ENCODE measurements around the gene C1QTNF5. TPM values are rescaled to one million over a fixed set of nuclear protein-coding genes. Genes with fewer than 3 reads are reported as not detected.
A peak's percentile ranks its signal among the peaks of the same experiment; 100 is the strongest.

Gene C1QTNF5
- total RNA-seq, 4 donors from 2014 or later: 13.0 to 46.4 (median 27.8) TPM

DNA sequence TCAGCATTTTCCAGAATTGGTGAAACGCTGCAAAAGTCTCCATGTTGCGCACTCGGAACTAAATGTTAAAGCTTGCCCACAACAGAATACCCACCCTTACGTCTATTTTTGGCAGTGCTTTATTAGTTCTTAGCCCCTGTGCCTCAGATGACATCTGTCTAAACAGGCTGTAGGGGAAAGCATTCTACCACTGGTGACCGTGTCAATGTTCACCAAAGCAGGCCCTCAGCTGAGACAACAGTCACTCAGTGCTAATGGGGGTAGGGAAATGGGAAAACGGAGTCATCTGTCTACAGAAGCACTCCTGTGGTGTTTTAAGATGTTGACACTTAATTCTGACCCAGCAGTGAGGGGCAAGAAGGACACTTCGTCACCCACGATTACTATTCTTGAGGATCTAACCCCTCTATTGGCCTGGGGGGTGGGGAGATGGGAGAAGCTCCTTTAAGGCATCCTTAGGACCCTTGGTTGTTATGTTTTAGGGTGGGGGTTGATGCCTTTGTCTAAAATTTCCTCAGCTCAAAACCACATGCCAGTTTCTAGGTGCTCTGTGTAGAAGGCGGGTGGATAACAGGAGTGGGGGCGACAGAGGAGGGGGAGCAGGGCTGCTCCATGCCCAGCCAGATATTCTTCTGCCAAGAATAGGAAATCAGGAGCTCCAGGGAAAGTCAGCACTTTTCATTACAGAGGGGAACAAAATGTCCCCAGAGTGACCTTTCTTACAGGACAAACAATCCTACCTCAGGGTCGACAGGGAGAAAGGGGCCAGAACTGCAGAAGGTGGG is 21.4 kb upstream of the C1QTNF5 start:
- TF ChIP-seq POLR2A (IDR thresholded peaks at IDR 0.05): no peak
- TF ChIP-seq, protein P1, sequence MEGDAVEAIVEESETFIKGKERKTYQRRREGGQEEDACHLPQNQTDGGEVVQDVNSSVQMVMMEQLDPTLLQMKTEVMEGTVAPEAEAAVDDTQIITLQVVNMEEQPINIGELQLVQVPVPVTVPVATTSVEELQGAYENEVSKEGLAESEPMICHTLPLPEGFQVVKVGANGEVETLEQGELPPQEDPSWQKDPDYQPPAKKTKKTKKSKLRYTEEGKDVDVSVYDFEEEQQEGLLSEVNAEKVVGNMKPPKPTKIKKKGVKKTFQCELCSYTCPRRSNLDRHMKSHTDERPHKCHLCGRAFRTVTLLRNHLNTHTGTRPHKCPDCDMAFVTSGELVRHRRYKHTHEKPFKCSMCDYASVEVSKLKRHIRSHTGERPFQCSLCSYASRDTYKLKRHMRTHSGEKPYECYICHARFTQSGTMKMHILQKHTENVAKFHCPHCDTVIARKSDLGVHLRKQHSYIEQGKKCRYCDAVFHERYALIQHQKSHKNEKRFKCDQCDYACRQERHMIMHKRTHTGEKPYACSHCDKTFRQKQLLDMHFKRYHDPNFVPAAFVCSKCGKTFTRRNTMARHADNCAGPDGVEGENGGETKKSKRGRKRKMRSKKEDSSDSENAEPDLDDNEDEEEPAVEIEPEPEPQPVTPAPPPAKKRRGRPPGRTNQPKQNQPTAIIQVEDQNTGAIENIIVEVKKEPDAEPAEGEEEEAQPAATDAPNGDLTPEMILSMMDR (IDR thresholded peaks at IDR 0.05): no peak
- intact Hi-C loops (cut with DNase I): no loop called here
- Histone ChIP-seq H3K9me3 (no peaks in the 10 kb centered on the region), H3K4me1 (peaks cover 37 to 52% of the 10 kb centered on the region in 2 donors), H3K4me3 (replicated peaks in 1 of 3) (no peak overlapping the region), H3K27me3 (no peaks in the 10 kb centered on the region), H3K36me3 (no peaks in the 10 kb centered on the region), H3K27ac (peak overlapping the region; percentile 76 to 88 (median 85))
- WGBS, 2 donors: 75 to 78% methylated on average over 11 of the region's 11 CpGs
- peak in 1 of 2 donors; percentile 31 for DNase-seq

DNA sequence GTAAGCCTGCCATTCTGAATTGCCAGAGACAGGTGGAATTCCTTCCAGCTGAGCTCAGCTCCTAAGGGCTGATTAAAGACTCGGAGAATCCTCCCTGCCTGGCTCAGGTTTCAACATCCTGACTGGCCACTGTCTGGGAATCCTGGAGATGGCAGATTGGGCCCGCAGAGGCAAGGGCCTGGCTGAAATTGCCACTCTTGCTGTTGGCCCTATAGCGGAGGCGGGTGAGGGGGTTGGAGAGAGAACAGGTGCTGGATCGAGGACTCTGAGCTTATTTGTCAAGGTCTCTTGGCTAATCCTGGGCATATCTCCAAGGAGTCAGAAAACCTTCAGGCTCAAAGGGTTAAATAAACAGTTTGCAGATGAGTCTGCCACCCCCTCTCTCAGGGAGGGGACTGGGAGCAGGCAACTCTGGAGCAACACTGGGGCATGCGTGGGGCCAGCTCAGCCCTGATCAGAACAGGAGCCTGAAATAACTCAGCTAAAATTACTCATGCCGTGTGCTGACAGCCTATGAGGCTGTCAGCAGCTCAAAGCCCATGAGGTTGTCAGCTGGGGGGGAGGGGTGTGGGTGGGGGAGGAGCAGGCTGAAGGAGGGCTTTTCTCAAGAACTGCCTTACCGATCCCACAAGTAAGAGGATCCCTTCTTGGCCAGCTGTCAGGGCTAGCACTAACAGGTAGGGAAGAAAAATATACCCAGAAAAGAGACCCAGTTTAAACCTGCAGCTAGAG is 20.5 kb upstream of the C1QTNF5 start:
- Histone ChIP-seq H3K36me3 (no peaks in the 10 kb centered on the region), H3K27me3 (no peaks in the 10 kb centered on the region), H3K9me3 (no peaks in the 10 kb centered on the region), H3K4me1 (peaks cover 37 to 55% of the 10 kb centered on the region in 2 donors), H3K4me3 (replicated peaks in 1 of 3) (no peak overlapping the region), H3K27ac (peak overlapping the region; percentile 76 to 88 (median 85))
- peak; percentile 81 for DNase-seq
- intact Hi-C loops (cut with DNase I): no loop called here
- TF ChIP-seq POLR2A (IDR thresholded peaks at IDR 0.05): peak in 1 of 2 donors; percentile 37
- TF ChIP-seq, protein P1 (IDR thresholded peaks at IDR 0.05): peak in 2 of 6 experiments; percentile 13 to 25
- WGBS, 2 donors: 31 to 47% methylated on average over 7 to 8 of the region's 8 CpGs

DNA sequence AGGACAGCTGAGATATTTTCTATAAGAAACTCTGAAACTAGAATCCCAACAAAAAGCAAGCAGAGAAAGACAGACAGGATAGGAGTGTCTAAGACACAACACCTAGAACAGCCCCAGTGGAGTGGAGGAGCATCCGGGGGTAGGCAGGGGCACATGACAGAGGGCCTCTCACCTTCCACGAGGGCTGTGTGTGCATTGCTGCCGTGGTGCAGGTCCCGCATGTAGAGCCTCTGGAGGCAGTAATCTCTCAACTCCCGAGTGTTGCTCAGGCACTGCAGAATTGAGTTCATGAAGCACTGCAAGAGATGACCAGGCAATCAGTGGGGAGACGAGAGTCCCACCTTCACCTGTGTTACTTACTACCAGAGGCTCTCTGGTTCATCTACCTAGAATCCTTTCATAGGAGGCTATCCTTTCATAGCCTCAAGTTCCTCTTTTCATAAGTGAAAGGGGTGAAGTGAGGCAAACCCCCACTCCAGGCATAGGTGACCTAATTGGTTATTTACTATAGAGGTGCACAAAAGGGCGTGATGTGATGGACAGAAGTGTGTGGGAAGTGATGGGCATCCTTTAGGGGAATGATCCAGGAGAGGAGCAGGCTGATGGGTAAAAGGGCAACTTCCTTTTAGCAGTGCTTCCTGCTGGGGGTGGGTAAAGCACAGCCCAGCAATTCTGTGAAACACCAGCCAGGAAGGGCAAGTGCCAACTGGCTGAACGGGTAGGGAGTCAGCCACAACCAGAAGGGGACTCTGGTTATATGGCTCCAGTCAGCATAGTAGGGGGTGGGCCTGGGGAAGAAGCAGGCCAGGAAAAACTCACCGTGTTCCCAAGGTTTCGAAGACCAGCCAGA is 18.9 kb upstream of the C1QTNF5 start:
- H3K27me3 ChIP-seq: no peaks in the 10 kb centered on the region
- no peaks in the 10 kb centered on the region for H3K9me3 ChIP-seq
- WGBS, 2 donors: 79 to 88% methylated on average over 10 of the region's 10 CpGs
- intact Hi-C loops (cut with DNase I): no loop called here
- no peaks in the 10 kb centered on the region for H3K36me3 ChIP-seq
- H3K27ac ChIP-seq: no peak overlapping the region
- no peak for DNase-seq
- H3K4me1 ChIP-seq: peaks cover 33 to 48% of the 10 kb centered on the region in 2 donors
- H3K4me3 ChIP-seq (replicated peaks in 1 of 3): no peak overlapping the region
- TF ChIP-seq, protein P1 (IDR thresholded peaks at IDR 0.05): no peak
- no peak for TF ChIP-seq POLR2A (IDR thresholded peaks at IDR 0.05)

DNA sequence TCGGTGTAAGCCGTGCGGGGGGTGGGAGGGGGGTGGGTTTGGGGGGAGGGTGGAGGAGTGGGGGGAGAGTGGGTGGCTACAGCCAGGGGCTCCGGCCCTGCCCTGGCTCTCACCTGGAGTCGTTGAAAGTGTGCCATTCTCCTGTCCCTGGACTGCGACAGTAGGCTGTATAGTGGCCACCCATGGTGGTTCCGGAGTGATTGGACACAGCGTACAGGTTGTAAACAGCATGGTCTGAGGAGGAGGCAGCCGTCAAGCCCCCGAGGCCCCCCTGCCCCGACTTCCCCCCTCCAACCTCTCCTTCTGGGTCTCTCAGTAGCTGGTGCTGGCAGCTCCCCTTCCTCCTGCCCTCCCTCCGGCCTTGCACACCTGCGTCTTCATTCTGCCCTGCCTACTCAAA is 16.4 kb upstream of the C1QTNF5 start:
- Histone ChIP-seq H3K36me3 (no peaks in the 10 kb centered on the region), H3K27ac (peak overlapping the region in 2 of 3 donors; percentile 35 to 80), H3K4me1 (peaks cover 15 to 29% of the 10 kb centered on the region in 2 donors), H3K9me3 (no peaks in the 10 kb centered on the region), H3K4me3 (replicated peaks in 1 of 3) (peak overlapping the region in 1 of 3 donors; percentile 34), H3K27me3 (no peaks in the 10 kb centered on the region)
- intact Hi-C loops (cut with DNase I): no loop called here
- TF ChIP-seq, protein P1 (IDR thresholded peaks at IDR 0.05): no peak
- no peak for TF ChIP-seq POLR2A (IDR thresholded peaks at IDR 0.05)
- WGBS, 2 donors: 66 to 67% methylated on average over 8 of the region's 13 CpGs
- DNase-seq: no peak
